GM20431 (cell line): ENCODE results near the gene PTPRD.

Experiments used
- in situ Hi-C: fragments of 300-500 bp; cut with MseI, MboI; formaldehyde crosslinking; loops from one replicate; pipeline ENCODE4 v1.15.0; 2020; ENCODE audit warnings: low sequenced_read_pairs; ENCODE audit not compliant: unreplicated experiment

The PTPRD gene

GRCh38 chr9:9729082-9729481, 883.7 kb downstream of the PTPRD start:
- in situ Hi-C loops, result no loop called here

- in situ Hi-C loops, result no loop called here
Measured at GRCh38 chr9:9719373-9720112, 893.3 kb downstream of the PTPRD start.

- in situ Hi-C loops, result no loop called here
Measured at GRCh38 chr9:9718691-9719090, 894.1 kb downstream of the PTPRD start.

- in situ Hi-C loops, result no loop called here
Measured at GRCh38 chr9:9679433-9679832, 933.4 kb downstream of the PTPRD start.

GRCh38 chr9:9674461-9674860, 938.3 kb downstream of the PTPRD start:
- in situ Hi-C loops, result no loop called here

- in situ Hi-C loops, result no loop called here
Measured at GRCh38 chr9:9670454-9670853, 942.3 kb downstream of the PTPRD start.

- in situ Hi-C loops, result no loop called here
Measured at GRCh38 chr9:9645006-9645405, 967.8 kb downstream of the PTPRD start.

GRCh38 chr9:9631284-9631683, 981.5 kb downstream of the PTPRD start:
- in situ Hi-C loops, result no loop called here

GRCh38 chr9:9625248-9625647, 987.6 kb downstream of the PTPRD start:
- in situ Hi-C loops, result no loop called here

- in situ Hi-C loops, result loop anchor here (25.0 kb wide), 2 partner anchors 164 to 289 kb away; no protein-coding TSS in a partner anchor
Measured at GRCh38 chr9:9623506-9623905, 989.3 kb downstream of the PTPRD start.

- in situ Hi-C loops, result loop anchor here (25.0 kb wide), 2 partner anchors 166 to 291 kb away; no protein-coding TSS in a partner anchor
Measured at GRCh38 chr9:9621355-9621940, 991.4 kb downstream of the PTPRD start.

- in situ Hi-C loops, result loop anchor here (25.0 kb wide), 2 partner anchors 167 to 292 kb away; no protein-coding TSS in a partner anchor
Measured at GRCh38 chr9:9620736-9621135, 992.1 kb downstream of the PTPRD start.

- in situ Hi-C loops, result loop anchor here (25.0 kb wide), 2 partner anchors 172 to 297 kb away; no protein-coding TSS in a partner anchor
Measured at GRCh38 chr9:9615086-9615485, 997.7 kb downstream of the PTPRD start.

- in situ Hi-C loops, result loop anchor here (25.0 kb wide), 2 partner anchors 173 to 298 kb away; no protein-coding TSS in a partner anchor
Measured at GRCh38 chr9:9614607-9615006, 998.2 kb downstream of the PTPRD start.

GRCh38 chr9:9612755-9613154, 1000.0 kb downstream of the PTPRD start:
- in situ Hi-C loops, result loop anchor here (25.0 kb wide), 2 partner anchors 175 to 300 kb away; no protein-coding TSS in a partner anchor

GRCh38 chr9:9612270-9612669, 1000.5 kb downstream of the PTPRD start:
- in situ Hi-C loops, result loop anchor here (25.0 kb wide), 2 partner anchors 175 to 300 kb away; no protein-coding TSS in a partner anchor

GRCh38 chr9:9605681-9606080, 1007.1 kb downstream of the PTPRD start:
- in situ Hi-C loops, result loop anchor here (25.0 kb wide), 2 partner anchors 182 to 307 kb away; no protein-coding TSS in a partner anchor

GRCh38 chr9:9603345-9603744, 1009.5 kb downstream of the PTPRD start:
- in situ Hi-C loops, result loop anchor here (25.0 kb wide), 2 partner anchors 184 to 309 kb away; no protein-coding TSS in a partner anchor

GRCh38 chr9:9598723-9599122, 1014.1 kb downstream of the PTPRD start:
- in situ Hi-C loops, result no loop called here

GRCh38 chr9:9592104-9592503, 1020.7 kb downstream of the PTPRD start:
- in situ Hi-C loops, result no loop called here

GRCh38 chr9:9585920-9586319, 1026.9 kb downstream of the PTPRD start:
- in situ Hi-C loops, result no loop called here
